SH-SY5Y (cell line): Measurements from ENCODE around the gene CHD9.

Experiments used
- GATA2 ChIP-seq: IDR thresholded peaks from 2 replicates; pipeline ENCODE4 v1.6.1; 2011; ENCODE audit warnings: mild to moderate bottlenecking, low read depth, low read length
- GATA3 ChIP-seq: IDR thresholded peaks from 2 replicates; pipeline ENCODE4 v1.6.1; 2011; ENCODE audit warnings: low read depth, mild to moderate bottlenecking, low read length, moderate library complexity

DNA sequence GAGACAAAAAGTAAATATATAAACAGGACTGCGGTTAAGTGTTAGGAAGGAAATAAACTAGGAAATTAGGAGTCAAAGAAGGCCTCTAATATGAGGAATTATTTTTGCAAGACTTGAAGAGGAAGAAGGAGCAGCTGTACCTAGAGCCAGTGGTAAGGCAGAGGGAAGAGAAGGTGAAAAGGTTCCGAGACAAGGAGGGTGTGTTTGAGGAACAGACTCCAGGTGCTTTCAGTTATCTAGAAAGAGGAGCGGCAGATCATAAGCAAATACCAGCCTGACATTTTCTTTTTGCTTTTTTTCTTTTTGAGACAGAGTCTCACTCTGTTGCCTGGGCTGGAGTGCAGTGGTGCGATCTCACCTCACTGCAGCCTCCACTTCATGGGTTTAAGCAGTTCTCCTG, 61.0 kb downstream of the CHD9 start:
- TF ChIP-seq GATA2 (no peak), GATA3 (no peak)
